Lower leg skin (tissue), 3 donors: ENCODE results near the gene SFMBT2.

ENCODE experiments used
- POLR2A ChIP-seq, 2 donors: fragments of 450-650 bp; IDR thresholded peaks; one replicate each; pipeline ENCODE4 v1.6.1; 2016 to 2017; ENCODE audit warnings: antibody characterized with exemption in 2 of 2, mild to moderate bottlenecking in 1 of 2, moderate library complexity in 1 of 2
- TF ChIP-seq, protein P1 (sequence below), 3 donors: fragments of 450-650 bp; IDR thresholded peaks; one replicate each; pipeline ENCODE4 v1.5.1; 2016; ENCODE audit warnings: antibody characterized with exemption in 3 of 3, mild to moderate bottlenecking in 3 of 3, moderate library complexity in 2 of 3

DNA sequence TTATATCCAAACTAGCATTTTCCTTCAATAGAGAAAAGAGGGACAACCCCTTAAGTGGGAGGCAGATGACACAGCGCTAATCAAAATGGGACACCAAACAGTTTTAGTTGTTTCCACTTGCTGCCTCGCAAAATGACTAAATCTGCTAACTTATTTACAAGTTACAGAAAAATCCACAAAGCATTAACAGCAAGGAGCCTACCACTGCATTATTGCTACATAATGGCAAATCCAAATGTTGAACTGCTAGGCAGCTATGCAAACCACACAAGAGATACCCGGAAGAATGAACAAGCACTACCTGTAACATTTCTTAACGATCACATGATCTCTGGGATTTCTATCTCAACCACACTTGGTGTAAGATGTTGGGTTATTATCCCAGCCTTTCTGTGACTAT lies 96.7 kb downstream of the SFMBT2 start:
- TF ChIP-seq, protein P1, sequence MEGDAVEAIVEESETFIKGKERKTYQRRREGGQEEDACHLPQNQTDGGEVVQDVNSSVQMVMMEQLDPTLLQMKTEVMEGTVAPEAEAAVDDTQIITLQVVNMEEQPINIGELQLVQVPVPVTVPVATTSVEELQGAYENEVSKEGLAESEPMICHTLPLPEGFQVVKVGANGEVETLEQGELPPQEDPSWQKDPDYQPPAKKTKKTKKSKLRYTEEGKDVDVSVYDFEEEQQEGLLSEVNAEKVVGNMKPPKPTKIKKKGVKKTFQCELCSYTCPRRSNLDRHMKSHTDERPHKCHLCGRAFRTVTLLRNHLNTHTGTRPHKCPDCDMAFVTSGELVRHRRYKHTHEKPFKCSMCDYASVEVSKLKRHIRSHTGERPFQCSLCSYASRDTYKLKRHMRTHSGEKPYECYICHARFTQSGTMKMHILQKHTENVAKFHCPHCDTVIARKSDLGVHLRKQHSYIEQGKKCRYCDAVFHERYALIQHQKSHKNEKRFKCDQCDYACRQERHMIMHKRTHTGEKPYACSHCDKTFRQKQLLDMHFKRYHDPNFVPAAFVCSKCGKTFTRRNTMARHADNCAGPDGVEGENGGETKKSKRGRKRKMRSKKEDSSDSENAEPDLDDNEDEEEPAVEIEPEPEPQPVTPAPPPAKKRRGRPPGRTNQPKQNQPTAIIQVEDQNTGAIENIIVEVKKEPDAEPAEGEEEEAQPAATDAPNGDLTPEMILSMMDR (IDR thresholded peaks at IDR 0.05), result no peak
- TF ChIP-seq POLR2A (IDR thresholded peaks at IDR 0.05), result no peak
